Right hindlimb (tissue), 1 donor: ENCODE data around the gene ZKSCAN7.
"Not testable (repeated sequence)": the region's sequence is repeated elsewhere in the genome, so short reads cannot be mapped to it uniquely, and the experiment has no call there.

Experiments used
- DNase-seq: peaks from one replicate; pipeline ENCODE4 v3.0.0-alpha.2; 2018

Gene ZKSCAN7

DNA sequence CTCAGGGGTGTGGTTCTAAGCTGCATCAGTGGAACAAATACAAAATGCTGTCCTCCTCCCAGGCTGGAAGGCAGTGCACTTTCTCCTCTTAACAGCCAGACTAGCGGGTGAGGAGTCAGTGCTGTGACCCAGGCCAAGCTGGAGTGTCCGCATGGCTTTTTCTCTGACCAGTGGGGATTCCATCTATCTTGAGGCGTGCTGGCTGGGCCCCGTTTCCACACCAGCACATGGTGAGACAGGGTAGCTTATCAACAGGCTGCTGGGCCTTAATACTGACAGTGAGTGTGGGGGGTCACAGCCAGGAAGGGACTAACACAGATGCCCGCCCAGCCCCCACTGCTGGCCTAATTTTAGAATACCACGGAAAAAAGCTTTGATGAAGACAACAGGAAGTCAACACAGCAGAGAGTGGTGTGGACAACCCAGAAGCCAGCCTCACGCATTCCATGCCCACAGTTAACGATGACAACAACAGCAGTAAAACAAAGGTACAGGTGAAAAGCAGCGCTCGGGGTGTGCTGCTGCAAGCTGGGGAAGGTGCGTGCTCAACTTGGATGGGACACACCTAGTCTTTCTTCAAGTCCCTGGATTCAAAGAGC, 22.5 kb downstream of the ZKSCAN7 start:
- DNase-seq = not testable (repeated sequence)

DNA sequence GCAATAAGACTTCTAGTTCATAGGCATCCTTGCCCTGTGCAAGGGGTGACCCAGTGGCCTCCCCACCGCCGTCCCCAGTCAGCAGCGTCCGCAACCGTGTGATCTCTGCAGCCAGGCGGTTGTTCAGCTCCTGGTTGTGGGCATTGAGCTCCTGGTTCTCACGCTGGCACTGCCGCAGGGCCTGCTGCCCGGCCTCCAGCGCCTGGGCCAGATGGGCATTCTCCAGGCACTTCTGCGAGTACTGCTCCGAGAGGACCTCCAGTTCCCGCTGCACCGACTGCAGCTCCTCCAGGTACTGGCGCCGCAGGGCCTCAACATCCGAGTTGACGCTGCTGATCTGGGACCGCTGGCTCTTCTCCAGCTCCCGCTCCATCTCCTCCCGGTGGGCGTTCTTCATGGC, 23.3 kb downstream of the ZKSCAN7 start:
- not testable (repeated sequence) for DNase-seq

DNA sequence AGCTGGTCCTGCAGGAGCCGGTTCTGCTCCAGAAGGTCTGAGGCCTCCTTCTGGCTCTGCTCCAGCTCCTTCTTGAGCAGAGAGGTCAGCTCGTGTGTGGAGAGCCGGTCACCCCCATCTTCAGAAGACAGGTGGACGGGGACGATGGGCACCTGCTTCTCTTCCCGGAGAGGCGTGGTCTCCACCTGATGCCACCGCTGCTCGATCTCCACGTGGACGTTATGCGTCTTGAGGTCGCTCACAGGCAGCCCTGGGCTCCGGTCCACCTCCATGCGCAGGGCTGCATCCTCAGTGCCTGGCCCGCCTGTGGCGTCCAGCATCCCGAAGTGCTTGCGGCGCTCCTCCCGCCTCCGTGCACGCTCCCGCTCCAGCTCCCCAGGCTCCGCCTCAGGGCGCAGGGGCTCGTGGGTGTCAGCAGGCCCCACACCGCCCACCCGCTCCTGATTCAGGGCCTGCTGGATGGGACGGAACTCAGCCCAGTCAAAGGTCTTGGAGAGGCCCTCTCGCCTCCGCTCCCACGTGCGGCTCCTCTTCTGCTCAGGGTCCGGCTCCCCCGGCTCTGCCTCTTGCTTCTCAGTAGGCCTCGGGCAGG, 24.0 kb downstream of the ZKSCAN7 start:
- not testable (repeated sequence) for DNase-seq

DNA sequence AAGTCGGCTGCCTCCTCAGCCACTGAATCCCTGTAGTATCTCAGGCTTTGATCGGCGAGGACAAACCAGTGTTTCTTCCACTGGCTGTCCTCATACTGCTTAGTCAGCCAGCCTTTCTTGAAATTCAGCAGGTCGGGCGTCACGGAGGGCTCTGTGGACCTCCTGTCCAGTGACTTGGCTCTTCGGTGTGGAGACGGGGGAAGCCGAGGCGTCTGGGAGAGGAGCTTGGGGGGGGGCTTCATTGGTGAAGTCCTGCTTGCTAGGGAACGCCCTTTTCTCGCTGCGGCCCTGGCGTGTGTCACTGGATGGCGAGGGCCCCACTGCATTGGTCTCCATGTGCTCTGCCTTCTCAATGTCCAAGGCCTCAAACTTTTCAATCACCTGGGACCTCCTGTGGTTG, 24.8 kb downstream of the ZKSCAN7 start:
- DNase-seq = not testable (repeated sequence)

DNA sequence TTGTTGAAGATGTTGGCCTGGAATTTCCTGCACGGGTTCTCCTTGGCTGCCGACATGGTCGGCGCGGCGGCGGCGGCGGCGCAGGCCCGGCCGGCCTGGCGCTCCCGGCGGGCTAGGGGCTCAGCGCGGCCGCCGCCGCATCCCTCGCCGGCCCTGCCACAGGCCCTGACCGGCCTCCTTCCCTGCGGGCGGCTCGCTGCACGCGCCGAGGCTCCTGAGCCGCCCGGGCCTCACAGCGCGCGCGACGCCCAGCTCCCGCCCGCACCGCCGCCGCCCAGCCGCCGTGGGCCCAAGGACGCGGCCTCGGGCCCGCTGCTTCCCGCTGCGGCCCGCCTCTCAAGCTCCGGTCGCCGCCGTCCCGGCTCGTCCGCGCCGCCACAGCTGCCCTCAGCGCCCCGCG, 26.0 kb downstream of the ZKSCAN7 start:
- DNase-seq = not testable (repeated sequence)

DNA sequence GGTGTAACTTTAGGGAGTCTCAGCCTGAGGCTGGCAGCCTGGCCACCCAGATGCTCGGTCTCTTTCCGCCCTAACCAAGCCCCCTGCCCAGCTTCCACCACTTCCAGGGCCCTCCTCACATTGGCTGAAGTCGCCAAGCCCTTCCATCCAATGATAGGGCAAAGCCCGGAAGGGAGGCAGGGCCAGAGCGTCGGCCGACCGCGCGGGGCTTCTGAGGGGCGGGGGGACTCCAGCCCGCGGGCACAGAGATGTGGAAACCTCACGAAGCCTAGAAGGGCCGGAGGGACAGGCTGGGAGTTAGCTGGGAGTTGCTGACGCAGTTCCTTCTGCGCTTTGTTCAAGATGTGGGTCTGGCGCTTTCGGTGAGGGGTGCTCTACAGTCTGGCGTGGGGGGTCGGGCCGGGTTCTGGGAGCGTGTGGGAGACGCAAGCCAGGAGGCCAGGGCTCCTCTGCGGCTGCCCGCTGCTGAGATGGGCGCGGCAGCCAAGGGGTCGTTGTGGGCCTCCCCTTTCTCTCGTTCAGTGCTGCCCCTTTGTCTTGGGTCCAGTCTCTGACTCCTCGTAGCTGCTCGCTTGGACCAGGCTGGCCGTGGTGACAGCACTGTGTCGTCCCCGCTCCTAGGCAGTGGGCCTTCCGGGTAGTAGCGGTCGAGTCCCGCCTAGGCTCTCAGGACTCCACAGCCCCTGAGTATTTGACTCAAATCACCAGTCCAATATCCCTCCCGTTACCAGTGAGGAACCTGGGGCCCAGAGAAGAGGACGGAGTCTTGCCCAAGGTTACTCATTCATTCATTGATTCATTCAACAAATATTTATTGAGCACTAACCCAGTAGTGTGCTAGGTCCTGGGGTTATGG, 29.9 kb downstream of the ZKSCAN7 start, which contains the start of gene ZNF660:
Gene ZNF660 (plus strand): TSS at position 319 of the 856 bp plus-strand sequence. CDS start 9,230 bp downstream, outside the sequence.
- DNase-seq = peak; percentile 91

DNA sequence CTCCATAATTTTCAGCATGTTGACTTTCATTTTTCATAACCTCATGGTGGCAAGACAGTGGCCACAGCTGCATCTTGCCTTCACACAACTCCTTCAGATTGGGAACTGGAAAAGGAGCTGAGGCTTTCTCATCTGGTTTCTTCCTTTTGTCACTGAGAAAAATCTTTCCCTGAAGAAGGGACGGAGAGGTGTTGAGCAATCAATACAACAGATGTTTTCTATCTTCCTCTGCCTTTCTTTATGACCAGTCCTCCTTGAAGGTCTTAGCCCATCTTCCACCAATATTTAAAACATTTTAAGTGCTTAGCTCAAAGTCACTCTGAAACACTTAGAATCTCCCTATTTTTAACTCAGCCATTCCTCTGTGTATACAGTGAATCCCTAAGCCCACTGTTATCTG, 41.6 kb downstream of the ZKSCAN7 start:
- DNase-seq = no peak

DNA sequence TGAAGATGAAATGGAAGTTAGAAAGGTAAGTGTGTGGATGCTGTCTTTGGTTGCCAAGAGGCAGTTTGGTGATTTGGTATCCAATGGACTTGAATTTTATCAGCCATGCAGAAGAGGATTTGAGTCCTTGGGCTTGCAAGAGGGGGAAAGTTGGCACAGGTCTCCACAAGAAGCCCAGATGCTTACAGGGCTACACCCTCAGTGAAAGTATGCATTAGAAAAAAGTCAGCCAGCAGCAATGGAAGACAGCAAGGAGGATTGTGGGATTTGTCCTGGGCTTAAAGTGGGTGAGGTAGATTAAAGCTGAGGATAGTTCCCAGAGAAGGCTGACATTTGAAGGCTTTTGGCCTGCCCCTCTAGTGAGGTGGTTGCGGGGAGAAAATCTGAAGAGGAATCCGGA, 46.8 kb downstream of the ZKSCAN7 start:
- no peak for DNase-seq

DNA sequence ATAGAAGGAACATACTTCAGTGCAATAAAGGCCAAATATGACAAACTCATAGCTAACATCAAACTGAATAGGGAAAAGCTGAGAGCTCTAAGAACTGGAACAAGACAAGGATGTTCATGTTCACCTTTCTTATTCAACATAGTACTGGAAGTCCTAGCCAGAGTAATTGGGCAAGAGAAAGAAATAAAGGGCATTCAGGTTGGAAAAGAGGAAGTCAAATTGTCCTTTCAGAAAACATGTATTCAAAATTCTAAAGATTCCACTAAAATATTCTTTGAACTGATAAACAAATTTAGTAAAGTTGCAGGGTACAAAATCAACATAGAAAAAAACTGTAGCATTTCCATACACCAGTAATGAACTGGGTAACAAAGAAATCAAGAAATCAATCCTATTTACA, 57.7 kb downstream of the ZKSCAN7 start:
- no peak for DNase-seq
